NCI-H2081 treated with DMSO at 0.1 percent for 48 hours (cell line): ENCODE measurements around the gene CHERP.
A peak's percentile ranks its signal among the peaks of the same experiment; 100 is the strongest.
"Not testable (repeated sequence)": the region's sequence is repeated elsewhere in the genome, so short reads cannot be mapped to it uniquely, and the experiment has no call there.

Source experiments
- DNase-seq: peaks from one replicate; lab custom pipeline; 2025; lab: John Stamatoyannopoulos, UW

CHERP gene

GRCh38 chr19:16576690-16577530, 34.7 kb upstream of the CHERP start:
- no peak for DNase-seq

GRCh38 chr19:16575861-16576689, 33.8 kb upstream of the CHERP start:
- DNase-seq: no peak

GRCh38 chr19:16575282-16575681, 33.0 kb upstream of the CHERP start:
- no peak for DNase-seq

GRCh38 chr19:16573925-16574324, 31.7 kb upstream of the CHERP start:
- no peak for DNase-seq

- no peak for DNase-seq
These were observed 31.1 kb upstream of the CHERP start for GRCh38 chr19:16573296-16573695.

- peak; percentile 85 for DNase-seq
These were observed 30.3 kb upstream of the CHERP start, which contains the start of gene SLC35E1 for GRCh38 chr19:16572332-16573211. SLC35E1 (minus strand) TSS chr19:16572415; CDS start chr19:16572364, 51 bp downstream.

GRCh38 chr19:16571822-16572331, 29.6 kb upstream of the CHERP start:
- DNase-seq: no peak

- no peak for DNase-seq
These were observed 29.0 kb upstream of the CHERP start for GRCh38 chr19:16571283-16571682.

- no peak for DNase-seq
These were observed 27.5 kb upstream of the CHERP start for GRCh38 chr19:16569609-16570320.

GRCh38 chr19:16566702-16567101, 24.5 kb upstream of the CHERP start:
- no peak for DNase-seq

GRCh38 chr19:16566161-16566560, 23.9 kb upstream of the CHERP start:
- no peak for DNase-seq

GRCh38 chr19:16564842-16565241, 22.6 kb upstream of the CHERP start:
- no peak for DNase-seq

- no peak for DNase-seq
These were observed 20.4 kb upstream of the CHERP start for GRCh38 chr19:16562608-16563025.

- no peak for DNase-seq
These were observed 19.1 kb upstream of the CHERP start for GRCh38 chr19:16561382-16561781.

- DNase-seq: no peak
These were observed 17.6 kb upstream of the CHERP start for GRCh38 chr19:16559780-16560276.

- no peak for DNase-seq
These were observed 12.5 kb upstream of the CHERP start for GRCh38 chr19:16554776-16555175.

GRCh38 chr19:16551902-16552301, 9.7 kb upstream of the CHERP start:
- DNase-seq: not testable (repeated sequence)

GRCh38 chr19:16548956-16549355, 6.7 kb upstream of the CHERP start:
- no peak for DNase-seq

GRCh38 chr19:16544473-16545231, 2.4 kb upstream of the CHERP start:
- DNase-seq: no peak

GRCh38 chr19:16543734-16544133, 1.5 kb upstream of the CHERP start:
- not testable (repeated sequence) for DNase-seq
